ENCODE results near the gene ZNF207. TPM values are rescaled to one million over a fixed set of nuclear protein-coding genes. Genes with fewer than 3 reads are reported as not detected.

Gene ZNF207
- total and polyA plus RNA-seq, 9 of the 15 experiments (the other 6 are each of a cell fraction or from before 2014, with no cell fraction given), result 123 to 370 (median 250) TPM

- TF ChIP-seq MITF (IDR thresholded peaks at IDR 0.05) (no peak), CREBBP (IDR thresholded peaks at IDR 0.05; ENCODE audit: low read depth, low read length) (no peak), ZFP1 (CRISPR knock-in tag; IDR thresholded peaks at IDR 0.05) (no peak), RAD51 (IDR thresholded peaks at IDR 0.05; ENCODE audit: borderline replicate concordance, low read depth) (no peak), NCOR1 (IDR thresholded peaks at IDR 0.05) (peak; percentile 67; the same call in 1 of the 2 replicates), EWSR1 (IDR thresholded peaks at IDR 0.05; ENCODE audit: borderline replicate concordance, low read depth, partially characterized antibody) (no peak), CEBPZ (IDR thresholded peaks at IDR 0.05; ENCODE audit: borderline replicate concordance, low read depth, low read length) (no peak), CUX1 (CRISPR knock-in tag; IDR thresholded peaks at IDR 0.05) (no peak), TRIM28 (IDR thresholded peaks at IDR 0.05) (peak; percentile 84), IRF1 (CRISPR knock-in tag; IDR thresholded peaks at IDR 0.05; ENCODE audit: borderline replicate concordance) (no peak), SRSF1 (IDR thresholded peaks at IDR 0.05; ENCODE audit: low read depth, low read length) (no peak), PML (IDR thresholded peaks at IDR 0.05; ENCODE audit: low read length) (peak; percentile 59; the same call in 1 of the 2 replicates), ESRRA (IDR thresholded peaks at IDR 0.05; ENCODE audit: borderline replicate concordance, low read depth) (peak; percentile 70), DPF2 (IDR thresholded peaks at IDR 0.05) (peak; percentile 22; the same call in 1 of the 2 replicates), NRF1 (conservative IDR thresholded peaks at IDR 0.05 in 1 of 2, IDR thresholded peaks at IDR 0.05 in 1 of 2) (peak; percentile 62 to 63), ELK3 (CRISPR knock-in tag; IDR thresholded peaks at IDR 0.05) (no peak)
Observed at GRCh38 chr17:32341857-32342602, 7.9 kb upstream of the ZNF207 start, which contains the start of gene C17orf75 (continued).
